HCT116 (cell line): ENCODE measurements around the gene FNIP2. TPM values are rescaled to one million over a fixed set of nuclear protein-coding genes. Genes with fewer than 3 reads are reported as not detected.

Experiments used
- ATAC-seq: fragments of 200-7000 bp; cut with Tn5 transposase; 2 replicates; pipeline ENCODE4 v1.9.1; 2020; ENCODE audit warnings: mild to moderate bottlenecking, moderate library complexity
- BruUV-seq: library from RNA; stranded (reverse); fragments of 400-500 nt; replicated peaks from 2 replicates; lab custom pipeline; 2021; lab: Mats Ljungman, UMichigan
- CTCF ChIA-PET: fragments of 300-600 bp; sonication (Branson Sonifier 250); formaldehyde crosslinking; loops from one replicate; lab custom pipeline; 2021; ENCODE audit warnings: antibody characterized with exemption; lab: Charles Lee
- POLR2A ChIA-PET: fragments of 300-600, 350-600 bp; sonication (Branson Sonifier 250); formaldehyde crosslinking; loops from one replicate; lab custom pipeline; 2021; ENCODE audit warnings: antibody characterized with exemption; lab: Charles Lee
- RAD21 ChIA-PET, 2 experiments: fragments of 300-600 bp; sonication (Branson Sonifier 250); formaldehyde crosslinking; loops; one replicate each; lab custom pipeline; 2023; ENCODE audit warnings: low total read pairs in 2 of 2; ENCODE audit not compliant: uncharacterized antibody in 2 of 2, unreplicated experiment in 2 of 2, low non-redundant PET in 1 of 2; lab: Charles Lee
- DNase-seq: peaks from one replicate; pipeline ENCODE4 v3.0.0-alpha.2; 2010; ENCODE audit warnings: low read depth, low spot score
- H2AFZ ChIP-seq: fragments of 200-600 bp; shearing (Covaris generic), sonication (generic); 2 replicates; pipeline ENCODE4 v1.6.1; 2017; ENCODE audit warnings: low read depth, mixed run types, mixed read lengths, antibody characterized with exemption, low read length; ENCODE audit not compliant: poor library complexity, severe bottlenecking
- H3K27ac ChIP-seq: 2 replicates; pipeline ENCODE4 v1.5.1; 2012; ENCODE audit warnings: low read depth, low read length
- H3K27me3 ChIP-seq: fragments of 200-600 bp; sonication (generic); 2 replicates; pipeline ENCODE4 v1.6.1; 2016; ENCODE audit warnings: mixed run types, low read length, mixed read lengths; ENCODE audit not compliant: insufficient read depth
- H3K36me3 ChIP-seq, 2 experiments: fragments of 200-500 bp in 1 of 2; fragments of 200-600 bp in 1 of 2; sonication (Bioruptor generic) in 1 of 2; sonication (generic) in 1 of 2; 2 replicates each; pipeline versions ENCODE4 v1.5.1 to v1.6.1; 2014 to 2016; ENCODE audit warnings: low read length in 2 of 2, inconsistent platforms in 1 of 2, mixed read lengths in 1 of 2, mixed run types in 1 of 2; ENCODE audit not compliant: insufficient read depth in 2 of 2, control insufficient read depth in 1 of 2
- H3K4me1 ChIP-seq, 2 experiments: fragments of 200-600 bp in 1 of 2; sonication (generic) in 1 of 2; 2 replicates each; pipeline versions ENCODE4 v1.5.1 to v1.6.1; 2012 to 2017; ENCODE audit warnings: low read length in 2 of 2, inconsistent platforms in 1 of 2, mild to moderate bottlenecking in 1 of 2, mixed read lengths in 1 of 2, mixed run types in 1 of 2, moderate library complexity in 1 of 2; ENCODE audit not compliant: insufficient read depth in 2 of 2, control insufficient read depth in 1 of 2
- H3K4me2 ChIP-seq: fragments of 200-600 bp; sonication (generic); 2 replicates; pipeline ENCODE4 v1.6.1; 2017; ENCODE audit warnings: mixed run types, low read length, mixed read lengths
- H3K4me3 ChIP-seq, 2 experiments: fragments of 200-600 bp in 1 of 2; sonication (generic) in 1 of 2; replicated peaks in 1 of 2; 2 replicates each; pipeline ENCODE4 v1.5.1; 2011 to 2016; ENCODE audit warnings: low read length in 2 of 2, control low read depth in 1 of 2, low read depth in 1 of 2, mild to moderate bottlenecking in 1 of 2, mixed read lengths in 1 of 2, mixed run types in 1 of 2
- H3K79me2 ChIP-seq: fragments of 200-600 bp; sonication (generic); 2 replicates; pipeline ENCODE4 v1.6.1; 2017; ENCODE audit warnings: mild to moderate bottlenecking, mixed run types, low read length, moderate library complexity, mixed read lengths; ENCODE audit not compliant: insufficient read depth
- H3K9ac ChIP-seq: fragments of 200-600 bp; sonication (generic); 2 replicates; pipeline ENCODE4 v1.6.1; 2016; ENCODE audit warnings: low read length, mixed read lengths
- H3K9me2 ChIP-seq: fragments of 200-600 bp; sonication (generic), shearing (Covaris generic); 2 replicates; pipeline ENCODE4 v1.6.1; 2017; ENCODE audit warnings: mixed run types, mild to moderate bottlenecking, moderate library complexity; ENCODE audit not compliant: insufficient read depth
- H3K9me3 ChIP-seq, 2 experiments: fragments of 200-500 bp in 1 of 2; fragments of 200-600 bp in 1 of 2; sonication (Bioruptor generic) in 1 of 2; sonication (generic) in 1 of 2; 2 replicates each; pipeline ENCODE4 v1.6.1; 2014 to 2017; ENCODE audit warnings: low read length in 2 of 2, mixed read lengths in 2 of 2, inconsistent platforms in 1 of 2, low read depth in 1 of 2, mild to moderate bottlenecking in 1 of 2, mixed run types in 1 of 2, moderate library complexity in 1 of 2; ENCODE audit not compliant: control insufficient read depth in 1 of 2, insufficient read depth in 1 of 2
- H4K20me1 ChIP-seq: fragments of 200-600 bp; sonication (generic), shearing (Covaris generic); 2 replicates; pipeline ENCODE4 v1.6.1; 2017; ENCODE audit warnings: mixed run types, mild to moderate bottlenecking, moderate library complexity; ENCODE audit not compliant: insufficient read depth
- ATF3 ChIP-seq: IDR thresholded peaks from 2 replicates; pipeline ENCODE4 v1.6.1; 2012
- CBX3 ChIP-seq: IDR thresholded peaks from 2 replicates; pipeline ENCODE4 v1.6.1; 2012; ENCODE audit warnings: low read depth
- CEBPB ChIP-seq: IDR thresholded peaks from 2 replicates; pipeline ENCODE4 v1.6.1; 2012; ENCODE audit warnings: low read depth
- ELF1 ChIP-seq: IDR thresholded peaks from 2 replicates; pipeline ENCODE4 v1.6.1; 2012; ENCODE audit warnings: low read depth, borderline replicate concordance
- FOSL1 ChIP-seq: IDR thresholded peaks from 2 replicates; pipeline ENCODE4 v1.6.1; 2012; ENCODE audit warnings: low read depth
- MAX ChIP-seq: IDR thresholded peaks from 2 replicates; pipeline ENCODE4 v1.6.1; 2012
- POLR2AphosphoS5 ChIP-seq: IDR thresholded peaks from 2 replicates; pipeline ENCODE4 v1.6.1; 2011; ENCODE audit warnings: mild to moderate bottlenecking, low read depth, low read length, moderate library complexity
- RAD21 ChIP-seq: IDR thresholded peaks from 2 replicates; pipeline ENCODE4 v1.6.1; 2012; ENCODE audit warnings: low read depth, mild to moderate bottlenecking
- REST ChIP-seq: IDR thresholded peaks from 2 replicates; pipeline ENCODE4 v1.6.1; 2012; ENCODE audit warnings: low read depth
- SIN3A ChIP-seq: IDR thresholded peaks from 2 replicates; pipeline ENCODE4 v1.6.1; 2012; ENCODE audit warnings: low read depth
- SP1 ChIP-seq: IDR thresholded peaks from 2 replicates; pipeline ENCODE4 v1.6.1; 2012; ENCODE audit warnings: low read depth
- SRF ChIP-seq: IDR thresholded peaks from 2 replicates; pipeline ENCODE4 v1.6.1; 2012; ENCODE audit warnings: low read depth
- TCF7L2 ChIP-seq: IDR thresholded peaks from 2 replicates; pipeline ENCODE4 v1.7.0; 2011; ENCODE audit warnings: borderline replicate concordance, inconsistent platforms; ENCODE audit not compliant: insufficient read depth, insufficient read length; ENCODE audit errors: extremely low read depth
- YY1 ChIP-seq: IDR thresholded peaks from 2 replicates; pipeline ENCODE4 v1.6.1; 2011; ENCODE audit warnings: low read length, low read depth, moderate library complexity, mild to moderate bottlenecking; ENCODE audit not compliant: insufficient replicate concordance; ENCODE audit errors: extremely low read depth
- ZBTB33 ChIP-seq: IDR thresholded peaks from 2 replicates; pipeline ENCODE4 v1.6.1; 2011; ENCODE audit warnings: mild to moderate bottlenecking, low read length, moderate library complexity; ENCODE audit not compliant: insufficient replicate concordance; ENCODE audit errors: extremely low read depth
- intact Hi-C: fragments of 100-400 bp; cut with micrococcal nuclease; formaldehyde crosslinking; loops from 2 replicates; pipeline ENCODE4 v1.10.0; 2022
- total RNA-seq: library from RNA; stranded (reverse); gene quantifications from one replicate; pipeline ENCODE4 v1.2.1, GENCODE V29; 2021; ENCODE audit not compliant: unreplicated experiment

The FNIP2 gene
- total RNA-seq, 1 experiment from 2014 or later, result 4.8 TPM

- TF ChIP-seq REST (no peak), ATF3 (no peak)
Measured at GRCh38 chr4:158875026-158875425, 106.2 kb downstream of the FNIP2 start (continued).

- Histone ChIP-seq H3K36me3 (no peaks in the 10 kb centered on the region), H3K79me2 (no peaks in the 10 kb centered on the region), H4K20me1 (no peaks in the 10 kb centered on the region), H3K4me2 (no peak overlapping the region), H3K9me2 (no peaks in the 10 kb centered on the region), H3K9ac (no peak overlapping the region), H2AFZ (no peak overlapping the region), H3K4me1 (peaks cover 7 to 11% of the 10 kb centered on the region in 2 experiments), H3K9me3 (no peaks in the 10 kb centered on the region), H3K27ac (no peak overlapping the region), H3K4me3 (no peak overlapping the region), H3K27me3 (no peaks in the 10 kb centered on the region)
- ChIA-PET POLR2A (no interaction called here), RAD21 (no interaction called here), CTCF (no interaction called here)
- DNase-seq (no peak), ATAC-seq (no peak)
- no TSS peak for BruUV-seq
- intact Hi-C loops, result no loop called here
- TF ChIP-seq ZBTB33 (no peak), ATF3 (no peak), TCF7L2 (no peak), REST (no peak), SIN3A (no peak), RAD21 (no peak), CBX3 (no peak), YY1 (no peak), MAX (no peak), POLR2AphosphoS5 (no peak), CEBPB (no peak), ELF1 (no peak), SRF (no peak), SP1 (no peak), FOSL1 (no peak)
Measured at GRCh38 chr4:158875455-158875854, 106.6 kb downstream of the FNIP2 start.
